Keratinocyte (primary cell): ENCODE results near the gene TUBB3. TPM values are rescaled to one million over a fixed set of nuclear protein-coding genes. Genes with fewer than 3 reads are reported as not detected.

Experiments
- DNase-seq: peaks from one replicate; pipeline ENCODE4 v3.0.0-alpha.2; 2011; ENCODE audit warnings: low read depth, missing footprints, low spot score
- FAIRE-seq: peaks from 2 replicates; lab custom pipeline; 2011; peaks lifted over from hg19 to GRCh38; lab: Jason Lieb, UNC
- H2AFZ ChIP-seq: 2 replicates; pipeline ENCODE4 v1.6.0; 2012; ENCODE audit warnings: low read length, control low read depth, inconsistent platforms; ENCODE audit not compliant: control insufficient read depth
- H3K27ac ChIP-seq: 2 replicates; pipeline ENCODE4 v1.5.1; 2011; ENCODE audit warnings: low read length; ENCODE audit not compliant: control insufficient read depth, insufficient read depth
- H3K27me3 ChIP-seq: 3 replicates; pipeline ENCODE4 v1.6.0; 2011; ENCODE audit warnings: low read length; ENCODE audit not compliant: control insufficient read depth, insufficient read depth; ENCODE audit errors: extremely low read depth
- H3K36me3 ChIP-seq, 2 experiments: 2 replicates in 1 of 2; 3 replicates in 1 of 2; pipeline ENCODE4 v1.5.1; 2011; ENCODE audit warnings: low read length in 2 of 2, mild to moderate bottlenecking in 1 of 2; ENCODE audit not compliant: control insufficient read depth in 2 of 2, insufficient read depth in 2 of 2; ENCODE audit errors: extremely low read depth in 1 of 2
- H3K4me1 ChIP-seq: 3 replicates; pipeline ENCODE4 v1.5.1; 2011; ENCODE audit warnings: low read length; ENCODE audit not compliant: control insufficient read depth, insufficient read depth; ENCODE audit errors: extremely low read depth
- H3K4me2 ChIP-seq: 3 replicates; pipeline ENCODE4 v1.6.0; 2011; ENCODE audit warnings: low read depth, low read length; ENCODE audit not compliant: control insufficient read depth, insufficient read depth; ENCODE audit errors: extremely low read depth
- H3K4me3 ChIP-seq, 3 experiments: fragments of 200-600 bp in 1 of 3; sonication (generic) in 1 of 3; 2 replicates in 2 of 3; 3 replicates in 1 of 3; pipeline ENCODE4 v1.5.1; 2011 to 2016; ENCODE audit warnings: low read length in 3 of 3, mild to moderate bottlenecking in 3 of 3, control low read depth in 2 of 3, inconsistent platforms in 1 of 3, low read depth in 1 of 3, mixed read lengths in 1 of 3, mixed run types in 1 of 3, moderate library complexity in 1 of 3; ENCODE audit not compliant: control insufficient read depth in 2 of 3, insufficient read depth in 2 of 3; ENCODE audit errors: extremely low read depth in 1 of 3
- H3K79me2 ChIP-seq: 2 replicates; pipeline ENCODE4 v1.6.0; 2012; ENCODE audit warnings: low read length; ENCODE audit not compliant: control insufficient read depth, insufficient read depth
- H3K9ac ChIP-seq: 3 replicates; pipeline ENCODE4 v1.6.0; 2011; ENCODE audit warnings: low read length; ENCODE audit not compliant: control insufficient read depth, insufficient read depth; ENCODE audit errors: extremely low read depth
- H3K9me1 ChIP-seq: 3 replicates; pipeline ENCODE4 v1.6.0; 2011; ENCODE audit warnings: low read length; ENCODE audit not compliant: control insufficient read depth, insufficient read depth; ENCODE audit errors: extremely low read depth
- H3K9me3 ChIP-seq: 2 replicates; pipeline ENCODE4 v1.5.1; 2012; ENCODE audit warnings: low read depth, low read length; ENCODE audit not compliant: control insufficient read depth
- H4K20me1 ChIP-seq: 3 replicates; pipeline ENCODE4 v1.6.0; 2011; ENCODE audit warnings: low read length; ENCODE audit not compliant: control insufficient read depth, insufficient read depth; ENCODE audit errors: extremely low read depth
- EZH2 ChIP-seq: IDR thresholded peaks from one replicate; pipeline ENCODE4 v1.6.1; 2012; ENCODE audit warnings: inconsistent platforms, mild to moderate bottlenecking, low read length, moderate library complexity
- dilution Hi-C: fragments of 300-500 bp; cut with MboI; formaldehyde crosslinking; loops from one replicate; pipeline ENCODE4 v1.7.0; 2020; ENCODE audit warnings: low sequenced_read_pairs; ENCODE audit not compliant: extremely low pct_ligation_motif_present
- polyA plus RNA-seq, 5 experiments: library from polyadenylated mRNA; depleted of rRNA in 3 of 5; stranded (reverse) in 3 of 5; stranded (forward) in 1 of 5; unstranded in 1 of 5; fragments of >200 nt; gene quantifications; 1 replicate in 1 of 5; 2 replicates in 3 of 5; 3 replicates in 1 of 5; pipeline versions ENCODE4 v1.2.1 to v1.2.3, GENCODE V29; 2011 to 2012; ENCODE audit warnings: missing spikeins in 2 of 5, low read depth in 1 of 5, low replicate concordance in 1 of 5
- TF ChIP-seq, protein P1 (sequence below), 3 experiments: IDR thresholded peaks in 1 of 3; conservative IDR thresholded peaks in 1 of 3; optimal IDR thresholded peaks in 1 of 3; 2 replicates in 2 of 3; 3 replicates in 1 of 3; pipeline versions ENCODE3 to v1.5.1; 2011; ENCODE audit warnings: low read length in 3 of 3, mild to moderate bottlenecking in 3 of 3, moderate library complexity in 2 of 3, control low read depth in 1 of 3, inconsistent platforms in 1 of 3; ENCODE audit not compliant: insufficient read depth in 2 of 3; ENCODE audit errors: extremely low read depth in 1 of 3

The TUBB3 gene
- polyA plus RNA-seq, 1 donor (not counting 4 experiments of a cell fraction or from before 2014, with no cell fraction given), result 34.0 TPM

DNA sequence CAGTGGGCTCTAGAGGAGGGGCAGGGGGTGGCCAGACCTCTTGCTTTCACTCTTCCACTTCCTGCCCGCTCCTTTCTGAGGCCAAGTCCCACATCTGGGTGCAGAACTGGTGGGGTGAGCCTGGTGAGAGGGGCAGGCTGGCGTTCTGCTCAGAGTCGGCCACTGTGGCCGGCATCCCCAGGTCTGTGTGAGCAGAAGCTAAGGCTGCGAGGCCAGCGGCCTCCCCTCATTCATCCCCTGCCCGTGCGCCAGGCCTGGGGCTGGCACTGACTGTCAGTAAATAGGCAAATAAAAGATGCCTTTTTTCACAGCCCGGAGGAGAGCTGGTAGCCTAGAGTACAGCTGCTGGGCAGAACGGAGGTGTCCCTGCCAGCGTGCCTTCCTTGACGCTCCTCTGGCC, 26.6 kb downstream of the TUBB3 start:
- no peak overlapping the region for H2AFZ ChIP-seq
- H3K36me3 ChIP-seq, result peaks cover 6% of the 10 kb centered on the region in 2 experiments
- FAIRE-seq (no peak), DNase-seq (no peak)
- dilution Hi-C loops, result no loop called here
- H3K9me3 ChIP-seq, result no peaks in the 10 kb centered on the region
- no peaks in the 10 kb centered on the region for H3K9me1 ChIP-seq
- peaks cover 20% of the 10 kb centered on the region for H3K79me2 ChIP-seq
- H3K27me3 ChIP-seq, result peaks cover 5% of the 10 kb centered on the region
- peaks cover 5% of the 10 kb centered on the region for H3K4me1 ChIP-seq
- TF ChIP-seq, protein P1, sequence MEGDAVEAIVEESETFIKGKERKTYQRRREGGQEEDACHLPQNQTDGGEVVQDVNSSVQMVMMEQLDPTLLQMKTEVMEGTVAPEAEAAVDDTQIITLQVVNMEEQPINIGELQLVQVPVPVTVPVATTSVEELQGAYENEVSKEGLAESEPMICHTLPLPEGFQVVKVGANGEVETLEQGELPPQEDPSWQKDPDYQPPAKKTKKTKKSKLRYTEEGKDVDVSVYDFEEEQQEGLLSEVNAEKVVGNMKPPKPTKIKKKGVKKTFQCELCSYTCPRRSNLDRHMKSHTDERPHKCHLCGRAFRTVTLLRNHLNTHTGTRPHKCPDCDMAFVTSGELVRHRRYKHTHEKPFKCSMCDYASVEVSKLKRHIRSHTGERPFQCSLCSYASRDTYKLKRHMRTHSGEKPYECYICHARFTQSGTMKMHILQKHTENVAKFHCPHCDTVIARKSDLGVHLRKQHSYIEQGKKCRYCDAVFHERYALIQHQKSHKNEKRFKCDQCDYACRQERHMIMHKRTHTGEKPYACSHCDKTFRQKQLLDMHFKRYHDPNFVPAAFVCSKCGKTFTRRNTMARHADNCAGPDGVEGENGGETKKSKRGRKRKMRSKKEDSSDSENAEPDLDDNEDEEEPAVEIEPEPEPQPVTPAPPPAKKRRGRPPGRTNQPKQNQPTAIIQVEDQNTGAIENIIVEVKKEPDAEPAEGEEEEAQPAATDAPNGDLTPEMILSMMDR (optimal IDR thresholded peaks at IDR 0.05 in 1 of 3, IDR thresholded peaks at IDR 0.05 in 1 of 3, conservative IDR thresholded peaks at IDR 0.05 in 1 of 3; ENCODE audit: extremely low read depth in 1 of 3, insufficient read depth in 2 of 3, low read length in 3 of 3), result no peak
- no peak for TF ChIP-seq EZH2
- peak overlapping the region; percentile 56 to 81 (median 59) for H3K4me3 ChIP-seq
- H3K27ac ChIP-seq, result no peak overlapping the region
- no peak overlapping the region for H3K9ac ChIP-seq
- peak overlapping the region; percentile 67 for H3K4me2 ChIP-seq
- no peaks in the 10 kb centered on the region for H4K20me1 ChIP-seq

DNA sequence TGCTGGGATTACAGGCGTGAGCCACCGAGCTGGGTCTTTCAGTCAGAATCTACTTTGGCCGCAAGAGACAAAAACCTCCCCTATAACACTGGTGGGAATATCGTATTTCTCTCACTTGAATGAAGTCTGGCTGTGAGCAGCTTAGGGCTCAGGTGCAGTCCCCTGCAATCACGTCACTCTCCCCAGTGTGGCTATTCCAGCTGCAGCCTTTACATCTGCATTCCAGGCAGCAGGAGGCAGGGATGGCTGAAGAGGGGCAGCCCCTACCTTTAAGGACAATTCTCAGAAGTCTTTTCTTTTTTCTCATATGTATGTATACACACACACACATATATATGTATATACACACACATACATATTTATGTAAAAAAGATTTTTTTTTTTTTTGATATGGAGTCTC, 28.4 kb downstream of the TUBB3 start:
- no peak overlapping the region for H2AFZ ChIP-seq
- no peak overlapping the region for H3K9ac ChIP-seq
- peaks cover 5% of the 10 kb centered on the region for H3K27me3 ChIP-seq
- TF ChIP-seq EZH2, result no peak
- TF ChIP-seq, protein P1 (optimal IDR thresholded peaks at IDR 0.05 in 1 of 3, IDR thresholded peaks at IDR 0.05 in 1 of 3, conservative IDR thresholded peaks at IDR 0.05 in 1 of 3; ENCODE audit: extremely low read depth in 1 of 3, insufficient read depth in 2 of 3, low read length in 3 of 3), result no peak
- H3K79me2 ChIP-seq, result peaks cover 20% of the 10 kb centered on the region
- no peaks in the 10 kb centered on the region for H3K9me1 ChIP-seq
- no peaks in the 10 kb centered on the region for H4K20me1 ChIP-seq
- no peak overlapping the region for H3K4me2 ChIP-seq
- dilution Hi-C loops, result no loop called here
- peaks cover 5% of the 10 kb centered on the region for H3K4me1 ChIP-seq
- peaks cover 10 to 15% of the 10 kb centered on the region in 2 experiments for H3K36me3 ChIP-seq
- no peak overlapping the region for H3K27ac ChIP-seq
- FAIRE-seq, result no peak
- H3K4me3 ChIP-seq, result no peak overlapping the region
- no peak for DNase-seq
- no peaks in the 10 kb centered on the region for H3K9me3 ChIP-seq
